Keratinocyte (primary cell): ENCODE data around the gene DPYSL5.

Experiments used
- EZH2 ChIP-seq: IDR thresholded peaks from one replicate; pipeline ENCODE4 v1.6.1; 2012; ENCODE audit warnings: inconsistent platforms, mild to moderate bottlenecking, low read length, moderate library complexity
- TF ChIP-seq, protein P1 (sequence below), 3 experiments: IDR thresholded peaks in 1 of 3; conservative IDR thresholded peaks in 1 of 3; optimal IDR thresholded peaks in 1 of 3; 2 replicates in 2 of 3; 3 replicates in 1 of 3; pipeline versions ENCODE3 to v1.5.1; 2011; ENCODE audit warnings: low read length in 3 of 3, mild to moderate bottlenecking in 3 of 3, moderate library complexity in 2 of 3, control low read depth in 1 of 3, inconsistent platforms in 1 of 3; ENCODE audit not compliant: insufficient read depth in 2 of 3; ENCODE audit errors: extremely low read depth in 1 of 3

DNA sequence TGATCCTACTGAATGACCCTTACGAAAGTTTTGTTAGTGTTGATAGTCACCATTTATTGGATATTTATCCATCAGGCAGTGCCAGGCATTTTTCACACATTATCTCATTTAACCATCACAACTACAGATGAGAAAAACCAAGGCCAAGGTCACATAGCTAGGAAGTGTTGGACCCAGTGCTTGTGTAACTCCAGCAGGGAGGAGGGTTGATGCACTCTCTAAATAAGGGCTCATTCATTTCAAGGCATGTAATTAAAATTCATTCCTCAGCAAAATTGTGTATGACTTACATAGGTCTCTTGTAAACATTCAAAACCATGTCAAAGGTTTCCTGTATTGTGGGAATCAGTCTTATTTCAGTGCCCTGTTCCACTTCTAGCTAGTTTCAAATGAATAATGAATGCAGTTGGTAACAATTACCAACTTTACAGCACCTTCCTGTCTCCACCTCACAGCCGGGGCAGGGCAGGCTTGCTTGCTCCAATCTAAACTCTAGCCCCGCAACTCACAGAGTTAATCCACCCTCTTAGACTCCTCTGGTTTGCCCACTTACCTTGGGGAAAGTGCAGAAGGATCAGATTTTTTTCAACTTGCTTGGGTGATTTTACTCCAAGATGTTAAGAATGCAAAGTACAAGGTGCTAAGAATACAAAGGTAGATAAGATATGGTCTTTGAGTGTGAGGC, 116.7 kb downstream of the DPYSL5 start:
- TF ChIP-seq EZH2 = no peak
- TF ChIP-seq, protein P1, sequence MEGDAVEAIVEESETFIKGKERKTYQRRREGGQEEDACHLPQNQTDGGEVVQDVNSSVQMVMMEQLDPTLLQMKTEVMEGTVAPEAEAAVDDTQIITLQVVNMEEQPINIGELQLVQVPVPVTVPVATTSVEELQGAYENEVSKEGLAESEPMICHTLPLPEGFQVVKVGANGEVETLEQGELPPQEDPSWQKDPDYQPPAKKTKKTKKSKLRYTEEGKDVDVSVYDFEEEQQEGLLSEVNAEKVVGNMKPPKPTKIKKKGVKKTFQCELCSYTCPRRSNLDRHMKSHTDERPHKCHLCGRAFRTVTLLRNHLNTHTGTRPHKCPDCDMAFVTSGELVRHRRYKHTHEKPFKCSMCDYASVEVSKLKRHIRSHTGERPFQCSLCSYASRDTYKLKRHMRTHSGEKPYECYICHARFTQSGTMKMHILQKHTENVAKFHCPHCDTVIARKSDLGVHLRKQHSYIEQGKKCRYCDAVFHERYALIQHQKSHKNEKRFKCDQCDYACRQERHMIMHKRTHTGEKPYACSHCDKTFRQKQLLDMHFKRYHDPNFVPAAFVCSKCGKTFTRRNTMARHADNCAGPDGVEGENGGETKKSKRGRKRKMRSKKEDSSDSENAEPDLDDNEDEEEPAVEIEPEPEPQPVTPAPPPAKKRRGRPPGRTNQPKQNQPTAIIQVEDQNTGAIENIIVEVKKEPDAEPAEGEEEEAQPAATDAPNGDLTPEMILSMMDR (optimal IDR thresholded peaks at IDR 0.05 in 1 of 3, IDR thresholded peaks at IDR 0.05 in 1 of 3, conservative IDR thresholded peaks at IDR 0.05 in 1 of 3; ENCODE audit: extremely low read depth in 1 of 3, insufficient read depth in 2 of 3, low read length in 3 of 3) = no peak
